M059J (cell line): Measurements from ENCODE around the gene ALG14. TPM values are rescaled to one million over a fixed set of nuclear protein-coding genes. Genes with fewer than 3 reads are reported as not detected.
A peak's percentile ranks its signal among the peaks of the same experiment; 100 is the strongest.
"Not testable (repeated sequence)": the region's sequence is repeated elsewhere in the genome, so short reads cannot be mapped to it uniquely, and the experiment has no call there.

Experiments used
- DNase-seq: peaks from one replicate; pipeline ENCODE4 v3.0.0-alpha.2; 2012; ENCODE audit warnings: low read depth
- total RNA-seq: library from RNA; depleted of rRNA; stranded (reverse); fragments of >200 nt; shearing (Covaris generic); gene quantifications from 2 replicates; pipeline ENCODE4 v1.2.3, GENCODE V29; 2014

Gene ALG14
- total RNA-seq, 1 experiment from 2014 or later = 2.1 TPM

- DNase-seq = peak; percentile 95
Measured at GRCh38 chr1:95086949-95087533, 14.3 kb upstream of the ALG14 start.

- no peak for DNase-seq
Measured at GRCh38 chr1:95085376-95085775, 12.6 kb upstream of the ALG14 start.

DNA sequence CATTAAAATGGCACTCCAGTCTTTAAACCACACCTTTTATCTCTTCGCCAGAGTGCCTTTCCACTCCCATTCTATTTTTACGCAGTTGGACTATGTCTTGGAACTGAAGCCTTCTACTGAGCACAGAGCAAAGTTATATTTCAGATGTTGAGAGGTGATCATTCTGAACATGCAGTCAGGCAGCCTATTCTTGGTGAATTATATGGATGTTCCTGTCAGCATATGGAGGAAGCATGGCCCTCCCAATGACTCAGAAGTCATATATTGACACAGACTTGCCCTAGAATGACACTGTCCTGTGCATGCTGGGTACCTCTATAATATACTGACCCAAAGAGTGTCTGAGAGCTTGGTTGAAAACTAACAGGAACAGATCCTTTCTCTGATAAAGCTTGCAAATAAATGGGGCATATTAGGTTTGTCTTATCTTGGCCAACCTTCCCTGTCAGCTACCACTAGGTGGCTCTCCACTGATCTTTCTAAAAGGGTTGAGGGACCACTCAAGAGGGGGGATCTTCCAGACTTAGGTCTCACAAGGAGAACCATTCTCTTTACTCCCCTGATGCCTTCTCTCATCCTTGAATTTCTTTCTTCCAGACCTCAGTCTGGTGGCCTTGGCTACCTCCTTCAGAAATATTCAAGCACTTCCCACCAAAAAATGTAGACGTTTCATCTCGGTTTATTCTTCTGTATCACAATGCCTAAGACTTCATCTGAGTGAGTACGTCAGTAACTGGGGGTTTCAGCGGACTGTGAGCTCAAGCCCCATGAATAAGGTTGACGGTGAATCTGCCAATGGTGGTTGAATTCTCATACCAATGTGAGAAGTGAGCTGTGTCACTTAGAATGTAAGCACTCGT, 11.8 kb upstream of the ALG14 start:
- peak; percentile 43 for DNase-seq

GRCh38 chr1:95080879-95081278, 8.1 kb upstream of the ALG14 start:
- DNase-seq = no peak

- no peak for DNase-seq
Measured at GRCh38 chr1:95080446-95080845, 7.7 kb upstream of the ALG14 start.

DNA sequence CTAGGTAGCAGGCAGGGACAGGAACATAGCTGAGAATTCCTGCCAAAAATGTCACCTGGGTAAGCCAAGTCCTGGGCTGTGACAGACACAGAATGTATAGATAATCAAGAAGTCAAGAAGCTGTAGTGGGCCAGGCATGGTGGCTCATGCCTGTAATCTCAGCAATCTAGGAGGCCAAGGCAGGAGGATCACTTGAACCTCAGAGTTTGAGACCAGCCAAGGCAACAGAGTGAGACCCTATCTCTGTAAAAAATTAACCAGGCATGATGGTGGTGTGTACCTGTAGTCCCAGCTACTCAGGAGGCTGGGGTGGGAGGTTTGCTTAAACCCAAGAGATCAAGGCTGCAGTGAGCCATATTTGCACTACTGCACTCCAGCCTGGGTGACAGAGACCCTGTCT, 3.3 kb upstream of the ALG14 start:
- no peak for DNase-seq

DNA sequence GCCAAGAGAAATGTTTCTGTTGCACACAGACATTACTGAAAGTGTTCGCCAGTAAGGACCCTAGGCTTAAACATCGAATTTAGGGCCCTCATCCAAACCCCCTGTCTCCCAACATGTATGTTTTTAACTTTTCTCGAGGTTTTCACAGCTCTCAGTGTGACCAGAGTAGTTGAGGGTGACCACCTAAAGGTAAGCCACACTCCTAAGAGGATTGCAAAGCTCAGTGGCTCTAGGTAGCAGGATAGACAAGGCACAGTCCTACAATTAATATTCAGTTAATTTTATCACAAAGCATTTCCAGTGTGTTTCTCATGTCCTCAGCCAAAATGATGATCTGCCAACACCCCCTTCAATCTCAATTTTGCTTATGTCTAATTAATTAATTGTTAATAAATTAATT, 695 bp upstream of the ALG14 start:
- DNase-seq = no peak

DNA sequence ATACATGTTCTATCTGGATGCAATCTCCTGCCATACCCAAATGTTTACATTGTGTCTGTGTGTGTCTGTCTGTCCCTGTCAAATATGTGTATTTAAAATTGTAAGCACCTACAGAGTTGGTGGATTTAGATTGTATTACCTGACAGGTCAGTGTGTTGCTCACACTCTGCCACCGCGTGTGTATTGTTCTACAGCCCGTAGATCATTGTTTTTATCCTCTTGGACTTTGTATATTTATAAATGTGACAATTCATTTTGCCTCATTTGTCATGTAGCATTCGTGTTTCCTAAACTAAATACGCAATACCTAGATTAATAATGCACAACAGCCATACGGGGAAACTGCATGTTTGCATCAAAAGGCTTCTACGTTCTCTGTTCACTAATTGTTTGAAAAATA, 634 bp downstream of the ALG14 start:
- no peak for DNase-seq

DNA sequence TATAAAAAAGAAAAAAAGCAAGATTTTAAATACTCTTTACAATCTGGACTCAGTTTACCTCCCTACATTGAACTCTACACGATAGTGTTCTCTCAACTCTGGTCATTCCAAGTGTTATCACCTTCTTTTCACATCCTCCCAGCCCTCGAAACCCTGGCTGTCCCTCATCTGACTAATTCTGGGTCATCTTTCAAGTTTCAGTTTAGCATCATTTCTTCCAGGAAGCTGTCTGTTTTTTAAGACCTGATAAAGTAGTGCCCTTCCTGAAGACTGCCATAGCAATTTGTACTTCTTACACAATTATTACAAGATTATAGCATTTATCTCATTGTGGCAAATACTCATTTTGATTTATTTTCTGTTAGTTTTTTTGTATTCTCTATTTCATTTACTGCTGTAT, 1.2 kb downstream of the ALG14 start:
- no peak for DNase-seq

GRCh38 chr1:95069710-95070093, 3.0 kb downstream of the ALG14 start:
- DNase-seq = no peak

DNA sequence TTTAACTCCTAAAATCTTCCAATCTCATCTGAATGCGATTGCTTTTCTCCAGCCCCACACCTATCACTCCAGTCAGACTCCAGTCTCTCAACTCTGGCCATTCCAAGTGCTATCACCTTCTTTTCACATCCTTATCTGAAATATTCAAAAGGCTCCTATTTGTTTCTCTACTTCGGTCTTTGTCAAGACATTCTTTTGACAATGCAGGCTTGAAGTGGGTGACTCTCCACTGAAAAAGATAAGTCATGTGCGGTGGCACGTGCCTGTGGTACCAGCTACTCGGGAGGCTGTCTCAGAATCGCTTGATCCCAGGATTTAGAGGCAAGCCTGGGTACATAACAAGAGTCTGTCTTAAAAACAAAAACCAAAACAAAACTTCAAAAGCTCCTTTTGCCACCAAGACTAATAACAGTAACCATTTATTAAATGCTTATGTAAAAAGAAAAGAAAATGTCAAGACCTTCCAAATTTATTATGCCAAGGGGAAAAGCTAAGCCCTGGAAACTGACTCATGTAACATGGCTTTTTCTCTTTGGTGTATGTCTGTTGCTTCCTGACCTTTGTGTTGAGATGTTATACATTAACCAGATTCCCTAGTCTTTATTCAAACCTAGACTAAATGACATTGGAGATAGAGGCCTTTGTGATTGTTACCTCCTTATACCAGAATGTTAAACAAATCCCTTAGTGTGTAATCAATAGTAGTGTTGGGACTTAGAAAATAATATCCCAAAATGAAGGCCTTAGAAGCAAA, 3.6 kb downstream of the ALG14 start:
- no peak for DNase-seq

- no peak for DNase-seq
Measured at GRCh38 chr1:95067568-95067967, 5.2 kb downstream of the ALG14 start.

DNA sequence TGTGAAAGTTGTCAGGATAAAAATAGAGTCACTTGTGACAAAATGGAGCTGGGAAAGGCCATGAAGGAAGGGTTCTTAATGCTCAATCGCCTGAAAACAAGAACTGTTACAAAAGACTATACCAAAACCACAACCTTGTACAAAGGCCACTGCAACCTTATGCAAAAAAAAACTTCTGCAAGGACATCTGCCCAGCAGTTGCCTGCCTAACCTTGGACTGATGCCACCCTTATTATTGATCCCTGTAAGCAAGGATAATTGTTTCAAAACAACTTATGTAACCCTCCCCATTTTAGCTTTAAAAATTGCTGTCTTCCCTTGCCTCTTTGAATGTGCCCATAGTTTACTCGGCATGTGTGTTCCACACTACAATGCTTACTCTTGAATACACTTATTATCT, 5.7 kb downstream of the ALG14 start:
- no peak for DNase-seq

DNA sequence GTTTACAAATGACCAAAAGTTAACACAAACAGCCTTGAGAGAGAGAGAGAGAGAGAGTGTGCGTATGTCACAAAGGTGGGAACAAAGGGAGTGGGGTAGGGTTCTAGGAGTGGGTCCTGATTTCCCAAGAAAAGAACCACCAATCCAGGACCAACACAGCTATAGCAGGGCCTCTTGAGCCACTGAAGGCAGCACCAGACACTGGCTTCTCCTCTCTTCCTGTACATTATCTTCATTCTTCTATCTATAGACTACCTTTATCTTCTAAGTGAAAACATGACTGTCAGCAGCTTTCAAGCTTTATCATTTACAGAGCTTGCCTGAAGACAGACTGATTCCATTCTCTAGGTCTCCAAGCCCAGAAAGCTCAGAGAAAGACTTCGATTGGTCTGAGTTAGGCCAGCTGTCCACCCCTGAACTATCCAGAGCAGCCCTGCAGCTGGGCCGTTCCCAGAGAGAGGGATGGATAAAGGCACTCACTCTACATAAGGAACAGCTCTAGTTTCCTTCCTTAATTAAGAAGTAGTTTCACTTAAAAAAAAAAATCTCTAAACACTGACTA, 11.2 kb downstream of the ALG14 start:
- no peak for DNase-seq

- no peak for DNase-seq
Measured at GRCh38 chr1:95058974-95059373, 13.8 kb downstream of the ALG14 start.

- no peak for DNase-seq
Measured at GRCh38 chr1:95057351-95057750, 15.4 kb downstream of the ALG14 start.

- no peak for DNase-seq
Measured at GRCh38 chr1:95049935-95050334, 22.8 kb downstream of the ALG14 start.

DNA sequence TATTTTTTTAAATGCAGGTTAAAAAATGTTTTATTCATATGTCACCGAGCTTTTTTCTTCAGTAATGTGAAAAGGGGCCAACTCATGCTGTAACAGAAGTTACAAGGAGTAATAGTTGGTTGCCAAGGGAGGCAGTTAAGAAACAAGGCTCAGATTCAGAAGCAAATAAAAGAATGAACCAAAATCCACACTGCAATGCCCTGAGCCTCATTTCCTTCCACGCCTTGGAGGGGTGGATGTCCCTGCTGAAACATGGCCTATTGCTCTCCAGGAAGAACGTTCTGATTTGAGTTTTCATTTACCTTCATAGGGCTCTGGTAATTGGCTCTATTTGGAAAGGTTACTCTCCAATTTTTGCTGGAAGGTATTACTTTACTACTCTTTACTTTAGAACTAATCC, 24.4 kb downstream of the ALG14 start:
- DNase-seq = no peak

GRCh38 chr1:95047624-95048023, 25.1 kb downstream of the ALG14 start:
- not testable (repeated sequence) for DNase-seq

GRCh38 chr1:95046359-95046758, 26.4 kb downstream of the ALG14 start:
- no peak for DNase-seq

GRCh38 chr1:95043141-95043980, 29.4 kb downstream of the ALG14 start:
- peak; percentile 82 for DNase-seq

GRCh38 chr1:95042286-95042685, 30.5 kb downstream of the ALG14 start:
- no peak for DNase-seq
